K562 (cell line): ENCODE measurements around the gene DAB2IP. TPM values are rescaled to one million over a fixed set of nuclear protein-coding genes. Genes with fewer than 3 reads are reported as not detected.
A peak's percentile ranks its signal among the peaks of the same experiment; 100 is the strongest.

Experiments
- ATAC-seq: fragments of 200-7000 bp; cut with Tn5 transposase; 3 replicates; pipeline ENCODE4 v1.9.1; 2020; ENCODE audit warnings: moderate library complexity
- BruUV-seq: library from RNA; stranded (reverse); fragments of 400-500 nt; replicated peaks from 2 replicates; lab custom pipeline; 2021; lab: Mats Ljungman, UMichigan
- CTCF ChIA-PET: fragments of 300-600 bp; formaldehyde crosslinking; extraction: SDS; loops from one replicate; lab custom pipeline; 2021; ENCODE audit warnings: low intra/inter-chr PET ratio; lab: Yijun Ruan, JAX
- POLR2A ChIA-PET: fragments of 300-600, 350-650 bp; sonication (Branson Sonifier 250); formaldehyde crosslinking; extraction: SDS; loops from one replicate; lab custom pipeline; 2021; ENCODE audit warnings: antibody characterized with exemption, inconsistent platforms; lab: Yijun Ruan, JAX
- DNase-seq, 4 experiments: peaks; one replicate each; pipeline versions ENCODE4 v3.0.0 to v3.0.0-alpha.2; 2011 to 2018; ENCODE audit warnings: low spot score in 3 of 4, mixed read lengths in 3 of 4; ENCODE audit errors: extremely low read depth in 1 of 4
- FAIRE-seq: peaks from 2 replicates; lab custom pipeline; 2011; peaks lifted over from hg19 to GRCh38; lab: Jason Lieb, UNC
- H2AFZ ChIP-seq: 2 replicates; pipeline ENCODE4 v1.6.0; 2011; ENCODE audit warnings: low read depth, low read length, control low read depth, inconsistent platforms
- H3K27ac ChIP-seq: fragments of 200-600 bp; 3 replicates; pipeline ENCODE4 v1.8.0; 2011; ENCODE audit warnings: low read depth, mild to moderate bottlenecking, control low read depth, inconsistent platforms, low read length, moderate library complexity, mixed read lengths; ENCODE audit errors: extremely low read depth
- H3K27me3 ChIP-seq, 2 experiments: fragments of 300-600 bp in 1 of 2; 2 replicates in 1 of 2; 3 replicates in 1 of 2; pipeline versions ENCODE4 v1.6.0 to v1.8.0; 2011; ENCODE audit warnings: inconsistent platforms in 2 of 2, low read length in 2 of 2, mild to moderate bottlenecking in 1 of 2, mixed read lengths in 1 of 2, moderate library complexity in 1 of 2; ENCODE audit not compliant: control insufficient read depth in 2 of 2, insufficient read depth in 2 of 2
- H3K36me3 ChIP-seq: fragments of 300-600 bp; 3 replicates; pipeline ENCODE4 v1.8.0; 2011; ENCODE audit warnings: mild to moderate bottlenecking, low read length, inconsistent platforms; ENCODE audit not compliant: control insufficient read depth, insufficient read depth
- H3K4me1 ChIP-seq, 2 experiments: fragments of 200-600 bp in 1 of 2; replicated peaks in 1 of 2; 2 replicates in 1 of 2; 3 replicates in 1 of 2; pipeline versions ENCODE4 v1.5.1 to v1.8.0; 2011; ENCODE audit warnings: inconsistent platforms in 2 of 2, low read length in 2 of 2, mild to moderate bottlenecking in 1 of 2, mixed read lengths in 1 of 2, moderate library complexity in 1 of 2; ENCODE audit not compliant: control insufficient read depth in 2 of 2, insufficient read depth in 2 of 2
- H3K4me2 ChIP-seq: 2 replicates; pipeline ENCODE4 v1.6.1; 2011; ENCODE audit warnings: low read length, control low read depth, inconsistent platforms, mixed read lengths; ENCODE audit not compliant: insufficient read depth
- H3K4me3 ChIP-seq: fragments of 200-600 bp; sonication (generic), shearing (Covaris generic); 2 replicates; pipeline ENCODE4 v1.5.1; 2016; ENCODE audit warnings: control low read depth, inconsistent platforms
- H3K79me2 ChIP-seq: fragments of 200-600 bp; 3 replicates; pipeline ENCODE4 v1.8.0; 2011; ENCODE audit warnings: low read length, inconsistent platforms; ENCODE audit not compliant: control insufficient read depth, insufficient read depth
- H3K9ac ChIP-seq, 2 experiments: 2 replicates each; pipeline versions ENCODE4 v1.6.0 to v1.6.1; 2011; ENCODE audit warnings: low read depth in 2 of 2, low read length in 2 of 2, control low read depth in 1 of 2, inconsistent platforms in 1 of 2, mild to moderate bottlenecking in 1 of 2, mixed read lengths in 1 of 2; ENCODE audit not compliant: insufficient read depth in 1 of 2
- H3K9me1 ChIP-seq: one replicate; pipeline ENCODE4 v1.6.0; 2011; ENCODE audit warnings: inconsistent platforms, mild to moderate bottlenecking, low read length, moderate library complexity; ENCODE audit not compliant: control insufficient read depth, insufficient read depth
- H3K9me3 ChIP-seq: replicated peaks from 2 replicates; pipeline ENCODE4 v1.5.1; 2011; ENCODE audit warnings: low read depth, low read length, inconsistent platforms; ENCODE audit not compliant: control insufficient read depth, insufficient read depth
- H4K20me1 ChIP-seq: replicated peaks from 2 replicates; pipeline ENCODE4 v1.6.1; 2011; ENCODE audit warnings: low read length, inconsistent platforms, mixed read lengths; ENCODE audit not compliant: control insufficient read depth, insufficient read depth
- BCOR ChIP-seq: fragments of 450-650 bp; IDR thresholded peaks from 2 replicates; pipeline ENCODE4 v1.6.1; 2016
- RBM25 ChIP-seq: fragments of 200-400 bp; formaldehyde crosslinking; IDR thresholded peaks from 2 replicates; pipeline ENCODE4 v1.6.1; 2018; ENCODE audit warnings: low read length, low read depth, moderate library complexity; ENCODE audit not compliant: severe bottlenecking
- ZBTB8A ChIP-seq: fragments of 450-650 bp; IDR thresholded peaks from 2 replicates; pipeline ENCODE4 v1.6.1; 2018; ENCODE audit warnings: mild to moderate bottlenecking, moderate library complexity; ENCODE audit not compliant: partially characterized antibody
- WGBS: fragments of 100-300 bp; shearing (Covaris generic); methylation state at CpG from one replicate; pipeline ENCODE4 v1.1.6; 2016; ENCODE audit warnings: low coverage, mixed read lengths; ENCODE audit not compliant: insufficient coverage; ENCODE audit errors: missing lambda C conversion rate; 5-methylcytosine and 5-hydroxymethylcytosine counted together
- in situ Hi-C: fragments of 300-500 bp; cut with MboI; formaldehyde crosslinking; loops from 4 replicates; pipeline ENCODE4 v1.15.0; 2018; ENCODE audit warnings: inconsistent platforms, mixed read lengths
- intact Hi-C: fragments of 100-400 bp; cut with micrococcal nuclease; formaldehyde crosslinking; loops from 2 replicates; pipeline ENCODE4 v1.14.2; 2022
- polyA plus RNA-seq, 8 experiments: library from polyadenylated mRNA; depleted of rRNA in 4 of 8; stranded (reverse) in 5 of 8; unstranded in 3 of 8; fragments of >200 nt; fragmentation: Nextera tagmentation in 2 of 8; fragmentation: Illumina TruSeq in 1 of 8; extraction: Ambion mirVana in 2 of 8; extraction: Trizol in 1 of 8; gene quantifications; 2 replicates each; pipeline versions ENCODE4 v1.2.1 to v1.2.3, GENCODE V29; 2011 to 2014; ENCODE audit warnings: inconsistent platforms in 1 of 8, missing spikeins in 1 of 8
- total RNA-seq, 7 experiments: library from RNA; depleted of rRNA in 6 of 7; stranded (reverse); fragments of >200 nt in 6 of 7; fragmentation: Illumina TruSeq in 2 of 7; extraction: Trizol in 2 of 7; gene quantifications; 2 replicates each; pipeline versions ENCODE4 v1.2.1 to v1.2.3, GENCODE V29; 2011 to 2021; ENCODE audit warnings: low replicate concordance in 1 of 7

DAB2IP gene
- total and polyA plus RNA-seq, 9 of the 15 experiments (the other 6 are each of a cell fraction or from before 2014, with no cell fraction given), result 0.04 to 0.31 (median 0.08) TPM; not detected in 5

DNA sequence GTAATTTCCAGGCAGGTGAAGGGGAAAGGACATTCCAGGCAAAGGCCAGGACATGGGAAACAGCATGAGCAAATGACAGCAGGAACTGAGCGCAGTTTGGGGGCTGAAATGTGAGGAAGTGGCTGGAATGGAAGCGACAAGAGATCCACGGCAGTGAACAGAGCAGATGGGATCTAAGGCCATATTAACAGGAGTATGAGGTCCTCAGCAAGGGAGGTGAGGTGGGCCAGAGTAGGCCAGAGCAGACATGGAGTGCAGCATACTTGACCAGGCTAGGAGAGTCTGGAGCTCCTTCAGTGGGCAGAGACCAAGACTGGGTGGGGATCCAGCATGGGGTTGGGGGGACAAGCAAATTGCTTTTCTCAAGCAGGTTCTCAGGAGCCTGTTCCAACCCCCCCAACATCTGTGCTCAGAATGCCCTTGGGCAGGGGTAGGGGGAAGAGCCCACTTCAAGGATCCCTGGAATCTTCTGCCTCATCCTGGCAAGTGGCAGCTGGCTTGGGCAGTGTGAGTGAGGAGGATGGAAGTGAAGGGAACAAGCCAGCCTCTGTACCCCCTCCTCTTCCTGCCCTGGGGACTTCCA, 34.5 kb downstream of the DAB2IP start:
- intact Hi-C loops, result no loop called here
- no peak overlapping the region for H3K27ac ChIP-seq
- no peak overlapping the region for H3K4me2 ChIP-seq
- peak; percentile 26; the same call in 1 of the 2 replicates for TF ChIP-seq BCOR
- TF ChIP-seq RBM25, result peak; percentile 17
- no peak for TF ChIP-seq ZBTB8A
- FAIRE-seq, result no peak
- 0% methylated on average over 3 of the region's 3 CpGs for WGBS
- H3K9me3 ChIP-seq, result no peaks in the 10 kb centered on the region
- no peak overlapping the region for H3K9ac ChIP-seq
- peaks cover 0 to 18% of the 10 kb centered on the region in 2 experiments; a peak in 3 of 5 replicates for H3K27me3 ChIP-seq
- H4K20me1 ChIP-seq, result peaks cover 31% of the 10 kb centered on the region
- no peaks in the 10 kb centered on the region for H3K4me1 ChIP-seq
- H2AFZ ChIP-seq, result no peak overlapping the region
- H3K9me1 ChIP-seq, result no peaks in the 10 kb centered on the region
- no TSS peak for BruUV-seq
- in situ Hi-C loops, result loop anchor here (5.0 to 25.0 kb wide), 2 partner anchors 134 to 651 kb away; no protein-coding TSS in a partner anchor
- POLR2A ChIA-PET, result interaction anchor here (0.6 kb wide), 1 partner anchor 299 kb away, joined by 4 read pairs; no protein-coding TSS in a partner anchor
- ATAC-seq, result no peak
- no peaks in the 10 kb centered on the region for H3K36me3 ChIP-seq
- CTCF ChIA-PET, result interaction anchor here (0.6 to 1.7 kb wide), 2 partner anchors 58 to 307 kb away, joined by 3 to 11 read pairs; no protein-coding TSS in a partner anchor
- no peak overlapping the region for H3K4me3 ChIP-seq
- DNase-seq, result no peak
- no peaks in the 10 kb centered on the region for H3K79me2 ChIP-seq
